ENCODE measurements around the gene DBF4B. TPM values are rescaled to one million over a fixed set of nuclear protein-coding genes. Genes with fewer than 3 reads are reported as not detected.
A peak's percentile ranks its signal among the peaks of the same experiment; 100 is the strongest.

The DBF4B gene
- total and polyA plus RNA-seq, 2 of the 13 experiments (the other 11 are each of a cell fraction or from before 2014, with no cell fraction given), result 11.7 to 13.2 TPM

DNA sequence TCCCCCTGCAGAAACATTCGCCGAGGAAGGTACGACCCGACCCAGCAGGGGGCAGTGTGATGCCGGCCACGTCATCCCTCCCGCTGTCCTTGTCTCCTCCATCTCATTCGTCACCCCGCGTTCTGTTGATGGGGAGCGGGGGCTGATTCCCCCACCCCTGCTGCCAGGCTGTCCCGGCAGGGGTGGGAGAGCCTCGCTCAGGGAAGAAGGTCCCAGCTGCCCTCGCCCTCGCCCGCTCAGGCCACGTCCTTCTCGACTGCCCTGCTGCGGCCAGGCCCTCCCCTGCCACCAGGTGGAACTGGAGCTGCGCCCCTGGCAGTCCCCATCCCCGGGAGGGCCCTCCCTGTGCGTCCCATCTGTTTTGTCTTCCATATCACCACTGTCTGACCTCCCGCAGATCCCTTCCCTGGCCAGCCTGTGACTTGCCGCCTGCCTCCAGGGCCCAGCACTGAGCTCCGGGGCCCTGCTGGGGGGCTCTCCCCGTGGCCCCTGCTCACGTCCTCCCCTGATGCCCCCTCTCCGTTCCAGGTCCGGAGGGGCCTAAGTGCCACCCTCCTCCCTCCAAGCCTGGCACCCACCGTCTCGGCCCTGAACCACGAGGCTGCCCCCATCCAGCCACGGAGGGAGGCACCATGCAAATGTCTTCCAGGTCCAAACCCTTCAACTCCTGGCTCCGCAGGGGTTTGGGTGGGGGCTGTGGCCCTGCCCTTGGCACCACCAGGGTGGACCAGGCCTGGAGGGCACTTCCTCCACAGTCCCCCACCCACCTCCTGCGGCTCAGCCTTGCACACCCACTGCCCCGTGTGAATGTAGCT, 71.0 kb downstream of the DBF4B start (continued):
- TF ChIP-seq, protein P1, sequence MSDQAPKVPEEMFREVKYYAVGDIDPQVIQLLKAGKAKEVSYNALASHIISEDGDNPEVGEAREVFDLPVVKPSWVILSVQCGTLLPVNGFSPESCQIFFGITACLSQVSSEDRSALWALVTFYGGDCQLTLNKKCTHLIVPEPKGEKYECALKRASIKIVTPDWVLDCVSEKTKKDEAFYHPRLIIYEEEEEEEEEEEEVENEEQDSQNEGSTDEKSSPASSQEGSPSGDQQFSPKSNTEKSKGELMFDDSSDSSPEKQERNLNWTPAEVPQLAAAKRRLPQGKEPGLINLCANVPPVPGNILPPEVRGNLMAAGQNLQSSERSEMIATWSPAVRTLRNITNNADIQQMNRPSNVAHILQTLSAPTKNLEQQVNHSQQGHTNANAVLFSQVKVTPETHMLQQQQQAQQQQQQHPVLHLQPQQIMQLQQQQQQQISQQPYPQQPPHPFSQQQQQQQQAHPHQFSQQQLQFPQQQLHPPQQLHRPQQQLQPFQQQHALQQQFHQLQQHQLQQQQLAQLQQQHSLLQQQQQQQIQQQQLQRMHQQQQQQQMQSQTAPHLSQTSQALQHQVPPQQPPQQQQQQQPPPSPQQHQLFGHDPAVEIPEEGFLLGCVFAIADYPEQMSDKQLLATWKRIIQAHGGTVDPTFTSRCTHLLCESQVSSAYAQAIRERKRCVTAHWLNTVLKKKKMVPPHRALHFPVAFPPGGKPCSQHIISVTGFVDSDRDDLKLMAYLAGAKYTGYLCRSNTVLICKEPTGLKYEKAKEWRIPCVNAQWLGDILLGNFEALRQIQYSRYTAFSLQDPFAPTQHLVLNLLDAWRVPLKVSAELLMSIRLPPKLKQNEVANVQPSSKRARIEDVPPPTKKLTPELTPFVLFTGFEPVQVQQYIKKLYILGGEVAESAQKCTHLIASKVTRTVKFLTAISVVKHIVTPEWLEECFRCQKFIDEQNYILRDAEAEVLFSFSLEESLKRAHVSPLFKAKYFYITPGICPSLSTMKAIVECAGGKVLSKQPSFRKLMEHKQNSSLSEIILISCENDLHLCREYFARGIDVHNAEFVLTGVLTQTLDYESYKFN (CRISPR knock-in tag; conservative IDR thresholded peaks at IDR 0.05), result 0 out of 2 replicates have a peak, but pooled peaks have one; percentile 6
- TF ChIP-seq, protein P2, sequence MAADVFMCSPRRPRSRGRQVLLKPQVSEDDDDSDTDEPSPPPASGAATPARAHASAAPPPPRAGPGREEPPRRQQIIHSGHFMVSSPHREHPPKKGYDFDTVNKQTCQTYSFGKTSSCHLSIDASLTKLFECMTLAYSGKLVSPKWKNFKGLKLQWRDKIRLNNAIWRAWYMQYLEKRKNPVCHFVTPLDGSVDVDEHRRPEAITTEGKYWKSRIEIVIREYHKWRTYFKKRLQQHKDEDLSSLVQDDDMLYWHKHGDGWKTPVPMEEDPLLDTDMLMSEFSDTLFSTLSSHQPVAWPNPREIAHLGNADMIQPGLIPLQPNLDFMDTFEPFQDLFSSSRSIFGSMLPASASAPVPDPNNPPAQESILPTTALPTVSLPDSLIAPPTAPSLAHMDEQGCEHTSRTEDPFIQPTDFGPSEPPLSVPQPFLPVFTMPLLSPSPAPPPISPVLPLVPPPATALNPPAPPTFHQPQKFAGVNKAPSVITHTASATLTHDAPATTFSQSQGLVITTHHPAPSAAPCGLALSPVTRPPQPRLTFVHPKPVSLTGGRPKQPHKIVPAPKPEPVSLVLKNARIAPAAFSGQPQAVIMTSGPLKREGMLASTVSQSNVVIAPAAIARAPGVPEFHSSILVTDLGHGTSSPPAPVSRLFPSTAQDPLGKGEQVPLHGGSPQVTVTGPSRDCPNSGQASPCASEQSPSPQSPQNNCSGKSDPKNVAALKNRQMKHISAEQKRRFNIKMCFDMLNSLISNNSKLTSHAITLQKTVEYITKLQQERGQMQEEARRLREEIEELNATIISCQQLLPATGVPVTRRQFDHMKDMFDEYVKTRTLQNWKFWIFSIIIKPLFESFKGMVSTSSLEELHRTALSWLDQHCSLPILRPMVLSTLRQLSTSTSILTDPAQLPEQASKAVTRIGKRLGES (CRISPR knock-in tag; IDR thresholded peaks at IDR 0.05; ENCODE audit: borderline replicate concordance), result no peak
- no peak for TF ChIP-seq ZNF747 (CRISPR knock-in tag; IDR thresholded peaks at IDR 0.05; ENCODE audit: borderline replicate concordance)
- TF ChIP-seq MXD4 (CRISPR knock-in tag; IDR thresholded peaks at IDR 0.05), result peak; percentile 59; the same call in 1 of the 2 replicates
- TF ChIP-seq NCOA1 (CRISPR knock-in tag; IDR thresholded peaks at IDR 0.05), result no peak
- TF ChIP-seq ZNF121 (CRISPR knock-in tag; IDR thresholded peaks at IDR 0.05), result no peak
- TF ChIP-seq NCOA5 (CRISPR knock-in tag; IDR thresholded peaks at IDR 0.05), result no peak
- no peak for TF ChIP-seq TRIM24 (CRISPR knock-in tag; IDR thresholded peaks at IDR 0.05)
- no peak for TF ChIP-seq HDAC6 (IDR thresholded peaks at IDR 0.05; ENCODE audit: low read depth, low read length)
- peak; percentile 77; the same call in 1 of the 2 replicates for TF ChIP-seq ESRRA (CRISPR knock-in tag; IDR thresholded peaks at IDR 0.05; ENCODE audit: low read depth)
- TF ChIP-seq, protein P3, sequence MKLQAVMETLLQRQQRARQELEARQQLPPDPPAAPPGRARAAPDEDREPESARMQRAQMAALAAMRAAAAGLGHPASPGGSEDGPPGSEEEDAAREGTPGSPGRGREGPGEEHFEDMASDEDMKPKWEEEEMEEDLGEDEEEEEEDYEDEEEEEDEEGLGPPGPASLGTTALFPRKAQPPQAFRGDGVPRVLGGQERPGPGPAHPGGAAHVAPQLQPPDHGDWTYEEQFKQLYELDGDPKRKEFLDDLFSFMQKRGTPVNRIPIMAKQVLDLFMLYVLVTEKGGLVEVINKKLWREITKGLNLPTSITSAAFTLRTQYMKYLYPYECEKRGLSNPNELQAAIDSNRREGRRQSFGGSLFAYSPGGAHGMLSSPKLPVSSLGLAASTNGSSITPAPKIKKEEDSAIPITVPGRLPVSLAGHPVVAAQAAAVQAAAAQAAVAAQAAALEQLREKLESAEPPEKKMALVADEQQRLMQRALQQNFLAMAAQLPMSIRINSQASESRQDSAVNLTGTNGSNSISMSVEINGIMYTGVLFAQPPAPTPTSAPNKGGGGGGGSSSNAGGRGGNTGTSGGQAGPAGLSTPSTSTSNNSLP (IDR thresholded peaks at IDR 0.05; ENCODE audit: low read depth, low read length), result no peak
- TF ChIP-seq MATR3 (CRISPR knock-in tag; IDR thresholded peaks at IDR 0.05), result no peak
- TF ChIP-seq NFIB (CRISPR knock-in tag; IDR thresholded peaks at IDR 0.05; ENCODE audit: borderline replicate concordance), result no peak
- no peak for TF ChIP-seq IKZF1 (IDR thresholded peaks at IDR 0.05)
- TF ChIP-seq ZNF230 (CRISPR knock-in tag; IDR thresholded peaks at IDR 0.05), result no peak
- no peak for TF ChIP-seq NR2F1 (CRISPR knock-in tag; IDR thresholded peaks at IDR 0.05)
- TF ChIP-seq, protein P4, sequence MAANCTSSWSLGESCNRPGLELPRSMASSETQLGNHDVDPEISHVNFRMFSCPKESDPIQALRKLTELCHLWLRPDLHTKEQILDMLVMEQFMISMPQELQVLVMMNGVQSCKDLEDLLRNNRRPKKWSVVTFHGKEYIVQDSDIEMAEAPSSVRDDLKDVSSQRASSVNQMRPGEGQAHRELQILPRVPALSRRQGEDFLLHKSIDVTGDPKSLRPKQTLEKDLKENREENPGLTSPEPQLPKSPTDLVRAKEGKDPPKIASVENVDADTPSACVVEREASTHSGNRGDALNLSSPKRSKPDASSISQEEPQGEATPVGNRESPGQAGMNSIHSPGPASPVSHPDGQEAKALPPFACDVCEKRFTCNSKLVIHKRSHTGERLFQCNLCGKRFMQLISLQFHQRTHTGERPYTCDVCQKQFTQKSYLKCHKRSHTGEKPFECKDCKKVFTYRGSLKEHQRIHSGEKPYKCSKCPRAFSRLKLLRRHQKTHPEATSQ (CRISPR knock-in tag; IDR thresholded peaks at IDR 0.05; ENCODE audit: borderline replicate concordance), result no peak
- no peak for TF ChIP-seq SUZ12 (IDR thresholded peaks at IDR 0.05; ENCODE audit: low read depth, low read length)
- TF ChIP-seq ZBTB3 (CRISPR knock-in tag; IDR thresholded peaks at IDR 0.05; ENCODE audit: borderline replicate concordance, low read depth), result no peak

Measured in HepG2 (cell line).